GM23338 (cell line): ENCODE measurements around the gene BPIFB1. TPM values are rescaled to one million over a fixed set of nuclear protein-coding genes. Genes with fewer than 3 reads are reported as not detected.
A peak's percentile ranks its signal among the peaks of the same experiment; 100 is the strongest.

ENCODE experiments used
- ATAC-seq: fragments of 200-7000 bp; cut with Tn5 transposase; 3 replicates; pipeline ENCODE4 v1.9.1; 2020
- DNase-seq: peaks from one replicate; pipeline ENCODE4 v3.0.0-alpha.2; 2015; ENCODE audit warnings: low spot score
- H2AFZ ChIP-seq: fragments of 200-600 bp; sonication (generic); 2 replicates; pipeline ENCODE4 v1.8.0; 2016; ENCODE audit warnings: antibody characterized with exemption, mild to moderate bottlenecking, moderate library complexity
- H3F3A ChIP-seq: fragments of 200-600 bp; sonication (generic); replicated peaks from 2 replicates; pipeline ENCODE4 v1.8.0; 2017; ENCODE audit warnings: antibody characterized with exemption, mixed run types, low read depth
- H3K27ac ChIP-seq: fragments of 200-600 bp; sonication (generic); 2 replicates; pipeline ENCODE4 v1.6.1; 2016; ENCODE audit warnings: low read depth
- H3K27me3 ChIP-seq: fragments of 200-600 bp; sonication (generic); 2 replicates; pipeline ENCODE4 v1.8.0; 2016; ENCODE audit warnings: mild to moderate bottlenecking, mixed run types, moderate library complexity; ENCODE audit not compliant: insufficient read depth
- H3K36me3 ChIP-seq: fragments of 200-600 bp; sonication (generic); 2 replicates; pipeline ENCODE4 v1.8.0; 2016; ENCODE audit warnings: mild to moderate bottlenecking; ENCODE audit not compliant: insufficient read depth
- H3K4me1 ChIP-seq: fragments of 200-600 bp; sonication (generic); 2 replicates; pipeline ENCODE4 v1.8.0; 2016; ENCODE audit warnings: mild to moderate bottlenecking, moderate library complexity; ENCODE audit not compliant: insufficient read depth
- H3K4me2 ChIP-seq: fragments of 200-600 bp; sonication (generic); 2 replicates; pipeline ENCODE4 v1.7.1; 2017; ENCODE audit warnings: mixed run types
- H3K4me3 ChIP-seq: fragments of 200-600 bp; sonication (generic); 2 replicates; pipeline ENCODE4 v1.6.1; 2016; ENCODE audit warnings: mixed run types
- H3K79me2 ChIP-seq: fragments of 200-600 bp; sonication (generic); replicated peaks from 2 replicates; pipeline ENCODE4 v1.8.0; 2017; ENCODE audit warnings: mild to moderate bottlenecking; ENCODE audit not compliant: insufficient read depth
- H3K9me2 ChIP-seq: fragments of 200-600 bp; sonication (generic); 2 replicates; pipeline ENCODE4 v1.8.0; 2017; ENCODE audit not compliant: insufficient read depth
- H4K20me1 ChIP-seq: fragments of 200-600 bp; sonication (generic); replicated peaks from 2 replicates; pipeline ENCODE4 v1.8.0; 2017; ENCODE audit warnings: mild to moderate bottlenecking; ENCODE audit not compliant: insufficient read depth
- H3K27ac Mint-ChIP-seq: 2 replicates; pipeline ENCODE4 v1.8.0; 2020; ENCODE audit warnings: inconsistent platforms, mild to moderate bottlenecking, moderate library complexity, mixed read lengths
- H3K27me3 Mint-ChIP-seq: 3 replicates; pipeline ENCODE4 v1.8.0; 2022; ENCODE audit warnings: low read depth, mild to moderate bottlenecking, moderate library complexity, mixed read lengths, inconsistent platforms; ENCODE audit not compliant: insufficient read depth, poor library complexity
- H3K36me3 Mint-ChIP-seq: 3 replicates; pipeline ENCODE4 v1.8.0; 2021; ENCODE audit warnings: low read depth, mild to moderate bottlenecking, inconsistent platforms, moderate library complexity, mixed read lengths
- H3K4me1 Mint-ChIP-seq: 3 replicates; pipeline ENCODE4 v1.8.0; 2020; ENCODE audit warnings: mild to moderate bottlenecking, inconsistent platforms, mixed read lengths
- H3K4me3 Mint-ChIP-seq: 3 replicates; pipeline ENCODE4 v1.8.0; 2021; ENCODE audit warnings: moderate library complexity, mild to moderate bottlenecking, inconsistent platforms, mixed read lengths
- H3K9me3 Mint-ChIP-seq: 3 replicates; pipeline ENCODE4 v1.8.0; 2020; ENCODE audit warnings: moderate library complexity, mild to moderate bottlenecking, inconsistent platforms, mixed read lengths
- CREB1 ChIP-seq: fragments of 250-450 bp; sonication (Bioruptor Pico); IDR thresholded peaks from 2 replicates; pipeline ENCODE4 v1.5.0; 2020; ENCODE audit warnings: low read depth, mild to moderate bottlenecking, moderate library complexity
- ETS1 ChIP-seq: IDR thresholded peaks from 2 replicates; pipeline ENCODE4 v1.6.1; 2016; ENCODE audit warnings: antibody characterized with exemption
- EZH2 ChIP-seq: fragments of 200-600 bp; sonication (generic); IDR thresholded peaks from one replicate; pipeline ENCODE4 v1.8.0; 2017; ENCODE audit warnings: antibody characterized with exemption, mild to moderate bottlenecking, low read depth; ENCODE audit not compliant: unreplicated experiment
- NANOG ChIP-seq: IDR thresholded peaks from 2 replicates; pipeline ENCODE4 v1.6.1; 2016; ENCODE audit warnings: antibody characterized with exemption, borderline replicate concordance
- POLR2AphosphoS5 ChIP-seq: IDR thresholded peaks from 2 replicates; pipeline ENCODE4 v1.6.1; 2016; ENCODE audit warnings: antibody characterized with exemption, low read depth
- ZNF114 ChIP-seq: fragments of 250-450 bp; sonication (Bioruptor Pico); IDR thresholded peaks from 2 replicates; pipeline ENCODE4 v1.5.0; 2020; ENCODE audit warnings: mild to moderate bottlenecking, moderate library complexity
- polyA plus RNA-seq: library from polyadenylated mRNA; unstranded; fragments of >200 nt; fragmentation: Nextera tagmentation; extraction: Ambion mirVana; gene quantifications from 2 replicates; pipeline ENCODE4 v1.2.1, GENCODE V29; 2016
- total RNA-seq: library from RNA; depleted of rRNA; stranded (reverse); fragments of >200 nt; shearing (Covaris generic); gene quantifications from 2 replicates; pipeline ENCODE4 v1.2.3, GENCODE V29; 2014
- TF ChIP-seq, protein P1 (sequence below): IDR thresholded peaks from one replicate; pipeline ENCODE4 v1.6.1; 2018; ENCODE audit warnings: antibody characterized with exemption; ENCODE audit not compliant: unreplicated experiment
- TF ChIP-seq, protein P2 (sequence below): fragments of 250-450 bp; sonication (Bioruptor Pico); IDR thresholded peaks from 2 replicates; pipeline ENCODE4 v1.5.0; 2020; ENCODE audit warnings: mild to moderate bottlenecking, moderate library complexity
- TF ChIP-seq, protein P3 (sequence below), 2 experiments: fragments of 200-600 bp in 1 of 2; sonication (generic) in 1 of 2; conservative IDR thresholded peaks; 2 replicates each; pipeline versions ENCODE4 v1.5.1 to v1.6.1; 2016 to 2017; ENCODE audit warnings: antibody characterized with exemption in 2 of 2, low read depth in 2 of 2, mild to moderate bottlenecking in 2 of 2, moderate library complexity in 1 of 2

BPIFB1 gene
- total and polyA plus RNA-seq, 2 experiments from 2014 or later: not detected

DNA sequence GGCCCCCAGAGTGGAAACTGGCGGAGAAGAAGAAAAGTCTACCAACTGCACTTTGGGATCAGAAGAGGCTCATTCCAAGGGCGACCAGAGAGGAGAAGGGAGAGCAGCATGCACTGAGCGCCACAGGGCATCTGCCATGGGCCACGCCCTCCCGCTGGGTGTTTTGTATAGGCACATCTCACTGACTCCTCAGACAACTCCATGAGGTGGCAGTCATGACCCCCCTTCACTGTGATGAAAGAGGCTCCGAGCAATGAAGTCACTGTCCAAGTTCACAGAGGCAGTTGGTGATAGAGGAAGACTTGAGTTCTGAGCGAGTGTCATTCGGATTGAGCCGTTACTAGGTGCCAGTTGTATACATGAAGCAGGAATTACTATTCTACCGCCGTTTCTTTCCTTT, 15.4 kb downstream of the BPIFB1 start (continued):
- TF ChIP-seq ZNF114 (CRISPR knock-in tag) (no peak), EZH2 (no peak), POLR2AphosphoS5 (no peak), ETS1 (no peak), NANOG (no peak)
- TF ChIP-seq, protein P1, sequence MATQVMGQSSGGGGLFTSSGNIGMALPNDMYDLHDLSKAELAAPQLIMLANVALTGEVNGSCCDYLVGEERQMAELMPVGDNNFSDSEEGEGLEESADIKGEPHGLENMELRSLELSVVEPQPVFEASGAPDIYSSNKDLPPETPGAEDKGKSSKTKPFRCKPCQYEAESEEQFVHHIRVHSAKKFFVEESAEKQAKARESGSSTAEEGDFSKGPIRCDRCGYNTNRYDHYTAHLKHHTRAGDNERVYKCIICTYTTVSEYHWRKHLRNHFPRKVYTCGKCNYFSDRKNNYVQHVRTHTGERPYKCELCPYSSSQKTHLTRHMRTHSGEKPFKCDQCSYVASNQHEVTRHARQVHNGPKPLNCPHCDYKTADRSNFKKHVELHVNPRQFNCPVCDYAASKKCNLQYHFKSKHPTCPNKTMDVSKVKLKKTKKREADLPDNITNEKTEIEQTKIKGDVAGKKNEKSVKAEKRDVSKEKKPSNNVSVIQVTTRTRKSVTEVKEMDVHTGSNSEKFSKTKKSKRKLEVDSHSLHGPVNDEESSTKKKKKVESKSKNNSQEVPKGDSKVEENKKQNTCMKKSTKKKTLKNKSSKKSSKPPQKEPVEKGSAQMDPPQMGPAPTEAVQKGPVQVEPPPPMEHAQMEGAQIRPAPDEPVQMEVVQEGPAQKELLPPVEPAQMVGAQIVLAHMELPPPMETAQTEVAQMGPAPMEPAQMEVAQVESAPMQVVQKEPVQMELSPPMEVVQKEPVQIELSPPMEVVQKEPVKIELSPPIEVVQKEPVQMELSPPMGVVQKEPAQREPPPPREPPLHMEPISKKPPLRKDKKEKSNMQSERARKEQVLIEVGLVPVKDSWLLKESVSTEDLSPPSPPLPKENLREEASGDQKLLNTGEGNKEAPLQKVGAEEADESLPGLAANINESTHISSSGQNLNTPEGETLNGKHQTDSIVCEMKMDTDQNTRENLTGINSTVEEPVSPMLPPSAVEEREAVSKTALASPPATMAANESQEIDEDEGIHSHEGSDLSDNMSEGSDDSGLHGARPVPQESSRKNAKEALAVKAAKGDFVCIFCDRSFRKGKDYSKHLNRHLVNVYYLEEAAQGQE: no peak

GRCh38 chr20:33299111-33299603, 16.1 kb downstream of the BPIFB1 start:
- H3K9me3 Mint-ChIP-seq: no peaks in the 10 kb centered on the region; the same call in 2 of the 3 replicates
- H3K27ac Mint-ChIP-seq: no peak overlapping the region; the same call in 1 of the 2 replicates
- H3K4me1 Mint-ChIP-seq: peaks cover 4% of the 10 kb centered on the region; the same call in 1 of the 3 replicates
- Histone ChIP-seq H3K79me2 (no peaks in the 10 kb centered on the region), H3K4me2 (peak overlapping the region; percentile 70), H3K27ac (no peak overlapping the region), H3K9me2 (no peaks in the 10 kb centered on the region), H3K4me1 (no peaks in the 10 kb centered on the region), H3K27me3 (no peaks in the 10 kb centered on the region), H3K4me3 (peak overlapping the region; percentile 38; the same call in 1 of the 2 replicates), H3F3A (no peaks in the 10 kb centered on the region), H3K36me3 (no peaks in the 10 kb centered on the region), H4K20me1 (no peaks in the 10 kb centered on the region), H2AFZ (peak overlapping the region; percentile 93)
- H3K4me3 Mint-ChIP-seq: no peak overlapping the region
- ATAC-seq (peak; percentile 98), DNase-seq (peak; percentile 86)
- peaks cover 9% of the 10 kb centered on the region for H3K27me3 Mint-ChIP-seq
- no peaks in the 10 kb centered on the region for H3K36me3 Mint-ChIP-seq
- TF ChIP-seq CREB1 (CRISPR knock-in tag): peak; percentile 77
- TF ChIP-seq, protein P2, sequence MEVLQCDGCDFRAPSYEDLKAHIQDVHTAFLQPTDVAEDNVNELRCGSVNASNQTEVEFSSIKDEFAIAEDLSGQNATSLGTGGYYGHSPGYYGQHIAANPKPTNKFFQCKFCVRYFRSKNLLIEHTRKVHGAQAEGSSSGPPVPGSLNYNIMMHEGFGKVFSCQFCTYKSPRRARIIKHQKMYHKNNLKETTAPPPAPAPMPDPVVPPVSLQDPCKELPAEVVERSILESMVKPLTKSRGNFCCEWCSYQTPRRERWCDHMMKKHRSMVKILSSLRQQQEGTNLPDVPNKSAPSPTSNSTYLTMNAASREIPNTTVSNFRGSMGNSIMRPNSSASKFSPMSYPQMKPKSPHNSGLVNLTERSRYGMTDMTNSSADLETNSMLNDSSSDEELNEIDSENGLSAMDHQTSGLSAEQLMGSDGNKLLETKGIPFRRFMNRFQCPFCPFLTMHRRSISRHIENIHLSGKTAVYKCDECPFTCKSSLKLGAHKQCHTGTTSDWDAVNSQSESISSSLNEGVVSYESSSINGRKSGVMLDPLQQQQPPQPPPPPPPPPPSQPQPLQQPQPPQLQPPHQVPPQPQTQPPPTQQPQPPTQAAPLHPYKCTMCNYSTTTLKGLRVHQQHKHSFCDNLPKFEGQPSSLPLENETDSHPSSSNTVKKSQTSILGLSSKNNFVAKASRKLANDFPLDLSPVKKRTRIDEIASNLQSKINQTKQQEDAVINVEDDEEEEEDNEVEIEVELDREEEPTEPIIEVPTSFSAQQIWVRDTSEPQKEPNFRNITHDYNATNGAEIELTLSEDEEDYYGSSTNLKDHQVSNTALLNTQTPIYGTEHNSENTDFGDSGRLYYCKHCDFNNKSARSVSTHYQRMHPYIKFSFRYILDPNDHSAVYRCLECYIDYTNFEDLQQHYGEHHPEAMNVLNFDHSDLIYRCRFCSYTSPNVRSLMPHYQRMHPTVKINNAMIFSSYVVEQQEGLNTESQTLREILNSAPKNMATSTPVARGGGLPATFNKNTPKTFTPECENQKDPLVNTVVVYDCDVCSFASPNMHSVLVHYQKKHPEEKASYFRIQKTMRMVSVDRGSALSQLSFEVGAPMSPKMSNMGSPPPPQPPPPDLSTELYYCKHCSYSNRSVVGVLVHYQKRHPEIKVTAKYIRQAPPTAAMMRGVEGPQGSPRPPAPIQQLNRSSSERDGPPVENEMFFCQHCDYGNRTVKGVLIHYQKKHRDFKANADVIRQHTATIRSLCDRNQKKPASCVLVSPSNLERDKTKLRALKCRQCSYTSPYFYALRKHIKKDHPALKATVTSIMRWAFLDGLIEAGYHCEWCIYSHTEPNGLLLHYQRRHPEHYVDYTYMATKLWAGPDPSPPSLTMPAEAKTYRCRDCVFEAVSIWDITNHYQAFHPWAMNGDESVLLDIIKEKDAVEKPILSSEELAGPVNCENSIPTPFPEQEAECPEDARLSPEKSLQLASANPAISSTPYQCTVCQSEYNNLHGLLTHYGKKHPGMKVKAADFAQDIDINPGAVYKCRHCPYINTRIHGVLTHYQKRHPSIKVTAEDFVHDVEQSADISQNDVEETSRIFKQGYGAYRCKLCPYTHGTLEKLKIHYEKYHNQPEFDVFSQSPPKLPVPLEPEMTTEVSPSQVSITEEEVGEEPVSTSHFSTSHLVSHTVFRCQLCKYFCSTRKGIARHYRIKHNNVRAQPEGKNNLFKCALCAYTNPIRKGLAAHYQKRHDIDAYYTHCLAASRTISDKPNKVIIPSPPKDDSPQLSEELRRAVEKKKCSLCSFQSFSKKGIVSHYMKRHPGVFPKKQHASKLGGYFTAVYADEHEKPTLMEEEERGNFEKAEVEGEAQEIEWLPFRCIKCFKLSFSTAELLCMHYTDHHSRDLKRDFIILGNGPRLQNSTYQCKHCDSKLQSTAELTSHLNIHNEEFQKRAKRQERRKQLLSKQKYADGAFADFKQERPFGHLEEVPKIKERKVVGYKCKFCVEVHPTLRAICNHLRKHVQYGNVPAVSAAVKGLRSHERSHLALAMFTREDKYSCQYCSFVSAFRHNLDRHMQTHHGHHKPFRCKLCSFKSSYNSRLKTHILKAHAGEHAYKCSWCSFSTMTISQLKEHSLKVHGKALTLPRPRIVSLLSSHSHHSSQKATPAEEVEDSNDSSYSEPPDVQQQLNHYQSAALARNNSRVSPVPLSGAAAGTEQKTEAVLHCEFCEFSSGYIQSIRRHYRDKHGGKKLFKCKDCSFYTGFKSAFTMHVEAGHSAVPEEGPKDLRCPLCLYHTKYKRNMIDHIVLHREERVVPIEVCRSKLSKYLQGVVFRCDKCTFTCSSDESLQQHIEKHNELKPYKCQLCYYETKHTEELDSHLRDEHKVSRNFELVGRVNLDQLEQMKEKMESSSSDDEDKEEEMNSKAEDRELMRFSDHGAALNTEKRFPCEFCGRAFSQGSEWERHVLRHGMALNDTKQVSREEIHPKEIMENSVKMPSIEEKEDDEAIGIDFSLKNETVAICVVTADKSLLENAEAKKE (CRISPR knock-in tag): no peak
- TF ChIP-seq, protein P3, sequence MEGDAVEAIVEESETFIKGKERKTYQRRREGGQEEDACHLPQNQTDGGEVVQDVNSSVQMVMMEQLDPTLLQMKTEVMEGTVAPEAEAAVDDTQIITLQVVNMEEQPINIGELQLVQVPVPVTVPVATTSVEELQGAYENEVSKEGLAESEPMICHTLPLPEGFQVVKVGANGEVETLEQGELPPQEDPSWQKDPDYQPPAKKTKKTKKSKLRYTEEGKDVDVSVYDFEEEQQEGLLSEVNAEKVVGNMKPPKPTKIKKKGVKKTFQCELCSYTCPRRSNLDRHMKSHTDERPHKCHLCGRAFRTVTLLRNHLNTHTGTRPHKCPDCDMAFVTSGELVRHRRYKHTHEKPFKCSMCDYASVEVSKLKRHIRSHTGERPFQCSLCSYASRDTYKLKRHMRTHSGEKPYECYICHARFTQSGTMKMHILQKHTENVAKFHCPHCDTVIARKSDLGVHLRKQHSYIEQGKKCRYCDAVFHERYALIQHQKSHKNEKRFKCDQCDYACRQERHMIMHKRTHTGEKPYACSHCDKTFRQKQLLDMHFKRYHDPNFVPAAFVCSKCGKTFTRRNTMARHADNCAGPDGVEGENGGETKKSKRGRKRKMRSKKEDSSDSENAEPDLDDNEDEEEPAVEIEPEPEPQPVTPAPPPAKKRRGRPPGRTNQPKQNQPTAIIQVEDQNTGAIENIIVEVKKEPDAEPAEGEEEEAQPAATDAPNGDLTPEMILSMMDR (conservative IDR thresholded peaks at IDR 0.05; ENCODE audit: low read depth in 2 of 2): peak; percentile 80 to 97
